Tibial artery (tissue), 4 donors: ENCODE measurements around the gene WDR93.

ENCODE experiments used
- DNase-seq, 2 donors: peaks; one replicate each; pipeline ENCODE4 v3.0.0-alpha.2; 2019
- H3K27ac ChIP-seq, 2 donors: fragments of 200-600 bp; sonication (generic) in 1 of 2; 1 replicate in 1 of 2; 2 replicates in 1 of 2; pipeline ENCODE4 v1.5.1; 2018 to 2019; ENCODE audit warnings: mild to moderate bottlenecking in 1 of 2
- H3K27me3 ChIP-seq, 2 donors: fragments of 200-600 bp; sonication (generic) in 1 of 2; one replicate each; pipeline versions ENCODE4 v1.5.1 to v1.6.0; 2016 to 2019
- H3K36me3 ChIP-seq, 3 donors: fragments of 200-600 bp; sonication (generic) in 2 of 3; one replicate each; pipeline ENCODE4 v1.5.1; 2016 to 2019; ENCODE audit warnings: mild to moderate bottlenecking in 2 of 3
- H3K4me1 ChIP-seq, 4 donors: fragments of 200-600 bp; sonication (generic) in 2 of 4; 1 replicate in 3 of 4; 2 replicates in 1 of 4; pipeline ENCODE4 v1.5.1; 2016 to 2019
- H3K4me3 ChIP-seq, 2 donors: fragments of 200-600 bp; sonication (generic) in 1 of 2; 1 replicate in 1 of 2; 2 replicates in 1 of 2; pipeline ENCODE4 v1.5.1; 2018 to 2019; ENCODE audit warnings: mild to moderate bottlenecking in 2 of 2
- H3K9me3 ChIP-seq, 3 donors: fragments of 200-600 bp; sonication (generic) in 1 of 3; one replicate each; pipeline ENCODE4 v1.5.1; 2016 to 2019
- intact Hi-C: fragments of 100-400 bp; cut with DNase I; formaldehyde crosslinking; loops from one replicate; pipeline ENCODE4 v1.15.0; 2023; ENCODE audit warnings: low total_unique reads
- TF ChIP-seq, protein P1 (sequence below), 2 experiments: fragments of 200-600 bp in 1 of 2; fragments of 450-650 bp in 1 of 2; IDR thresholded peaks; one replicate each; pipeline ENCODE4 v1.5.1; 2017 to 2019; ENCODE audit warnings: antibody characterized with exemption in 2 of 2, mild to moderate bottlenecking in 1 of 2, moderate library complexity in 1 of 2

WDR93 gene

GRCh38 chr15:89693696-89694095, 3.1 kb downstream of the WDR93 start:
- Histone ChIP-seq H3K4me3 (no peak overlapping the region), H3K27ac (no peak overlapping the region), H3K9me3 (no peaks in the 10 kb centered on the region), H3K36me3 (no peaks in the 10 kb centered on the region), H3K4me1 (peaks cover 0 to 9% (median 5%) of the 10 kb centered on the region in 4 donors), H3K27me3 (no peaks in the 10 kb centered on the region)
- TF ChIP-seq, protein P1, sequence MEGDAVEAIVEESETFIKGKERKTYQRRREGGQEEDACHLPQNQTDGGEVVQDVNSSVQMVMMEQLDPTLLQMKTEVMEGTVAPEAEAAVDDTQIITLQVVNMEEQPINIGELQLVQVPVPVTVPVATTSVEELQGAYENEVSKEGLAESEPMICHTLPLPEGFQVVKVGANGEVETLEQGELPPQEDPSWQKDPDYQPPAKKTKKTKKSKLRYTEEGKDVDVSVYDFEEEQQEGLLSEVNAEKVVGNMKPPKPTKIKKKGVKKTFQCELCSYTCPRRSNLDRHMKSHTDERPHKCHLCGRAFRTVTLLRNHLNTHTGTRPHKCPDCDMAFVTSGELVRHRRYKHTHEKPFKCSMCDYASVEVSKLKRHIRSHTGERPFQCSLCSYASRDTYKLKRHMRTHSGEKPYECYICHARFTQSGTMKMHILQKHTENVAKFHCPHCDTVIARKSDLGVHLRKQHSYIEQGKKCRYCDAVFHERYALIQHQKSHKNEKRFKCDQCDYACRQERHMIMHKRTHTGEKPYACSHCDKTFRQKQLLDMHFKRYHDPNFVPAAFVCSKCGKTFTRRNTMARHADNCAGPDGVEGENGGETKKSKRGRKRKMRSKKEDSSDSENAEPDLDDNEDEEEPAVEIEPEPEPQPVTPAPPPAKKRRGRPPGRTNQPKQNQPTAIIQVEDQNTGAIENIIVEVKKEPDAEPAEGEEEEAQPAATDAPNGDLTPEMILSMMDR (IDR thresholded peaks at IDR 0.05): no peak
- intact Hi-C loops: no loop called here
- DNase-seq: no peak

GRCh38 chr15:89695198-89695597, 4.6 kb downstream of the WDR93 start:
- H3K36me3 ChIP-seq: no peaks in the 10 kb centered on the region
- no peak overlapping the region for H3K27ac ChIP-seq
- intact Hi-C loops: no loop called here
- H3K4me1 ChIP-seq: peaks cover 0 to 5% (median 1%) of the 10 kb centered on the region in 4 donors
- TF ChIP-seq, protein P1 (IDR thresholded peaks at IDR 0.05): no peak
- H3K27me3 ChIP-seq: peaks cover 0 to 2% of the 10 kb centered on the region in 2 donors
- no peaks in the 10 kb centered on the region for H3K9me3 ChIP-seq
- H3K4me3 ChIP-seq: no peak overlapping the region
- no peak for DNase-seq

DNA sequence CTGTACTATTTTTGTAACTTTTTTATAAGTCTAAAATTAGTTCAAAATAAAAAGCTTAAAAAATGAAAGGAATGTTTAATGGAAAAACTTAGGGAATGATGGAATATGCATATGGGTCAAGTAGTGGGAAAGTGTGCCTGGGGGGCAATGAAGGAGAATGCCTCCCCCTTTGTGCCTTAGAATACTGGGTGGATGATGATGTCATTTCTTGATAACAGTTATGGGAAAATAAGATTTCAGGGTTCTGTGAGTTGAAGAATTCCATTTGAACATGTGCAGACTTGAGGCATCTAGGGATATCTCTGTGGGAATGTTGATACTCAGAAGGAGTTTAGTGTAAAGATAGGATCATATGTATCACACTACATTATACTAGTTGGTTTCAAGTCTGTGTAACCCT, 13.8 kb downstream of the WDR93 start:
- H3K27me3 ChIP-seq: peaks cover 0 to 3% of the 10 kb centered on the region in 2 donors
- no peak for DNase-seq
- intact Hi-C loops: loop anchor here (10.0 kb wide), 1 partner anchor 60 kb away; no protein-coding TSS in a partner anchor
- H3K4me3 ChIP-seq: no peak overlapping the region
- no peaks in the 10 kb centered on the region for H3K9me3 ChIP-seq
- no peak overlapping the region for H3K27ac ChIP-seq
- TF ChIP-seq, protein P1 (IDR thresholded peaks at IDR 0.05): no peak
- H3K4me1 ChIP-seq: peaks cover 0 to 16% (median 3%) of the 10 kb centered on the region in 4 donors
- no peaks in the 10 kb centered on the region for H3K36me3 ChIP-seq

GRCh38 chr15:89707577-89707976, 17.0 kb downstream of the WDR93 start:
- TF ChIP-seq, protein P1 (IDR thresholded peaks at IDR 0.05): no peak
- Histone ChIP-seq H3K36me3 (no peaks in the 10 kb centered on the region), H3K4me3 (no peak overlapping the region), H3K27me3 (no peaks in the 10 kb centered on the region), H3K27ac (no peak overlapping the region), H3K9me3 (no peaks in the 10 kb centered on the region), H3K4me1 (peaks cover 0 to 16% (median 3%) of the 10 kb centered on the region in 4 donors)
- intact Hi-C loops: loop anchor here (10.0 kb wide), 1 partner anchor 63 kb away; no protein-coding TSS in a partner anchor
- DNase-seq: no peak

DNA sequence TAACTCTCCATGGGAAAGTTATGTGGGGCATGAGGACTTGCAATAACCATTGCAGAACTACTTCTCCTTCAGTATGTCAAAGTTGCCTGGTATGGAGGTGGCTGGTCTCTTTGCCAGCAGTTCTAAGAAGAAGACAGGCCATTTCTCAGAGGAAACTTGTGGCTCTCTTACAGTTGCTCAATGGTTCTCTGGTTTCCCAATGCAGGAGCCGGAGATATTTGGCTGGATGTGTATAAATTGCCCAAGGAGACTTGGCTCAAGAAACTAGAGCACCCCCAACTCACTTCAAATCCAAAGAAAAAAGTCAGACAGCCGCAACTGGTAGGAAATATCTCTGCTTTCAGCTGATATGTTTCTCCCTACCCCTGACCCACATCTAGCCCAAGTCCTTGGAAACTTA, 24.2 kb downstream of the WDR93 start:
- no peak for DNase-seq
- no peak overlapping the region for H3K4me3 ChIP-seq
- no peaks in the 10 kb centered on the region for H3K9me3 ChIP-seq
- no peaks in the 10 kb centered on the region for H3K4me1 ChIP-seq
- no peak overlapping the region for H3K27ac ChIP-seq
- no peaks in the 10 kb centered on the region for H3K27me3 ChIP-seq
- TF ChIP-seq, protein P1 (IDR thresholded peaks at IDR 0.05): no peak
- intact Hi-C loops: no loop called here
- H3K36me3 ChIP-seq: no peaks in the 10 kb centered on the region

GRCh38 chr15:89723031-89723430, 32.4 kb downstream of the WDR93 start:
- Histone ChIP-seq H3K27me3 (no peaks in the 10 kb centered on the region), H3K4me3 (no peak overlapping the region), H3K9me3 (peaks cover 0 to 8% (median 0%) of the 10 kb centered on the region in 3 donors), H3K36me3 (no peaks in the 10 kb centered on the region), H3K4me1 (no peaks in the 10 kb centered on the region), H3K27ac (no peak overlapping the region)
- DNase-seq: no peak
- TF ChIP-seq, protein P1 (IDR thresholded peaks at IDR 0.05): no peak
- intact Hi-C loops: no loop called here
